Measurements from ENCODE around the gene JMJD1C. TPM values are rescaled to one million over a fixed set of nuclear protein-coding genes. Genes with fewer than 3 reads are reported as not detected.

The JMJD1C gene
- total and polyA plus RNA-seq, 9 donors, result 45.4 to 140 (median 78.2) TPM

- no peak overlapping the region for H3K27ac ChIP-seq
- TF ChIP-seq POLR2A (IDR thresholded peaks at IDR 0.05) (no peak), CTCF (IDR thresholded peaks at IDR 0.05) (no peak), EP300 (IDR thresholded peaks at IDR 0.05) (no peak)
- H3K4me3 ChIP-seq, result no peak overlapping the region
- H3K27me3 ChIP-seq, result no peaks in the 10 kb centered on the region
- H3K36me3 ChIP-seq, result no peaks in the 10 kb centered on the region
- no peaks in the 10 kb centered on the region for H3K9me3 ChIP-seq
- intact Hi-C loops (cut with DNase I), result no loop called here
- H3K4me1 ChIP-seq (ENCODE audit: insufficient read depth), result no peaks in the 10 kb centered on the region
- DNase-seq, result no peak
Observed at GRCh38 chr10:63455507-63455906, 10.3 kb downstream of the JMJD1C start.

GRCh38 chr10:63454631-63455030 lies 11.1 kb downstream of the JMJD1C start:
- H3K4me1 ChIP-seq (ENCODE audit: insufficient read depth), result no peaks in the 10 kb centered on the region
- intact Hi-C loops (cut with DNase I), result no loop called here
- no peaks in the 10 kb centered on the region for H3K9me3 ChIP-seq
- WGBS, 3 donors, result 49 to 72% (median 51%) methylated on average over 2 of the region's 2 CpGs
- no peak for TF ChIP-seq CTCF (IDR thresholded peaks at IDR 0.05)
- no peak for TF ChIP-seq EP300 (IDR thresholded peaks at IDR 0.05)
- TF ChIP-seq POLR2A (IDR thresholded peaks at IDR 0.05), result no peak
- no peaks in the 10 kb centered on the region for H3K36me3 ChIP-seq
- no peak overlapping the region for H3K4me3 ChIP-seq
- H3K27me3 ChIP-seq, result no peaks in the 10 kb centered on the region
- H3K27ac ChIP-seq, result no peak overlapping the region
- no peak for DNase-seq

- H3K9me3 ChIP-seq, result no peaks in the 10 kb centered on the region
- H3K27ac ChIP-seq, result no peak overlapping the region
- H3K4me3 ChIP-seq, result no peak overlapping the region
- peaks cover 2% of the 10 kb centered on the region for H3K4me1 ChIP-seq (ENCODE audit: insufficient read depth)
- TF ChIP-seq POLR2A (IDR thresholded peaks at IDR 0.05) (no peak), EP300 (IDR thresholded peaks at IDR 0.05) (no peak), CTCF (IDR thresholded peaks at IDR 0.05) (no peak)
- no peaks in the 10 kb centered on the region for H3K36me3 ChIP-seq
- DNase-seq, result no peak
- H3K27me3 ChIP-seq, result no peaks in the 10 kb centered on the region
- intact Hi-C loops (cut with DNase I), result no loop called here
Observed at GRCh38 chr10:63452524-63452923, 13.3 kb downstream of the JMJD1C start.

- no peaks in the 10 kb centered on the region for H3K36me3 ChIP-seq
- H3K4me3 ChIP-seq, result no peak overlapping the region
- peaks cover 2% of the 10 kb centered on the region for H3K4me1 ChIP-seq (ENCODE audit: insufficient read depth)
- DNase-seq, result no peak
- TF ChIP-seq EP300 (IDR thresholded peaks at IDR 0.05), result no peak
- no peak for TF ChIP-seq POLR2A (IDR thresholded peaks at IDR 0.05)
- no peak for TF ChIP-seq CTCF (IDR thresholded peaks at IDR 0.05)
- WGBS, 3 donors, result 31 to 55% (median 44%) methylated on average over 1 of the region's 1 CpG
- no peaks in the 10 kb centered on the region for H3K27me3 ChIP-seq
- intact Hi-C loops (cut with DNase I), result no loop called here
- H3K9me3 ChIP-seq, result no peaks in the 10 kb centered on the region
- H3K27ac ChIP-seq, result no peak overlapping the region
Observed at GRCh38 chr10:63446716-63447440, 18.9 kb downstream of the JMJD1C start.

All from ovary (tissue), 9 donors.